Kidney (tissue), 14 donors: ENCODE data around the gene SLC22A1. TPM values are rescaled to one million over a fixed set of nuclear protein-coding genes. Genes with fewer than 3 reads are reported as not detected.
A peak's percentile ranks its signal among the peaks of the same experiment; 100 is the strongest.
"Not testable (repeated sequence)": the region's sequence is repeated elsewhere in the genome, so short reads cannot be mapped to it uniquely, and the experiment has no call there.

Source experiments
- DNase-seq, 5 donors: peaks; one replicate each; pipeline ENCODE4 v3.0.0-alpha.2; 2013 to 2020
- FAIRE-seq: peaks from 2 replicates; lab custom pipeline; 2012; peaks lifted over from hg19 to GRCh38; lab: Jason Lieb, UNC
- H3K27ac ChIP-seq, 2 donors: one replicate each; pipeline ENCODE4 v1.7.0; 2013; ENCODE audit warnings: low read depth in 2 of 2, low read length in 2 of 2, inconsistent platforms in 1 of 2
- H3K27me3 ChIP-seq: one replicate; pipeline ENCODE4 v1.7.1; 2013; ENCODE audit warnings: low read length, inconsistent platforms; ENCODE audit not compliant: control insufficient read depth, insufficient read depth
- H3K36me3 ChIP-seq, 3 donors: one replicate each; pipeline versions ENCODE4 v1.7.0 to v1.7.1; 2013; ENCODE audit warnings: low read length in 3 of 3, control low read depth in 1 of 3, inconsistent platforms in 1 of 3; ENCODE audit not compliant: insufficient read depth in 3 of 3, control insufficient read depth in 2 of 3
- H3K4me1 ChIP-seq, 3 donors: one replicate each; pipeline versions ENCODE4 v1.7.0 to v1.7.1; 2013; ENCODE audit warnings: low read length in 3 of 3, inconsistent platforms in 1 of 3, low read depth in 1 of 3; ENCODE audit not compliant: control insufficient read depth in 2 of 3, insufficient read depth in 2 of 3
- H3K4me3 ChIP-seq, 3 donors: one replicate each; pipeline versions ENCODE4 v1.7.0 to v1.8.1; 2013; ENCODE audit warnings: low read length in 3 of 3, control low read depth in 1 of 3, inconsistent platforms in 1 of 3
- H3K9ac ChIP-seq, 3 donors: one replicate each; pipeline versions ENCODE4 v1.7.0 to v1.7.1; 2013; ENCODE audit warnings: low read length in 3 of 3, control low read depth in 1 of 3, inconsistent platforms in 1 of 3
- H3K9me3 ChIP-seq, 3 donors: one replicate each; pipeline versions ENCODE4 v1.7.0 to v1.7.1; 2013; ENCODE audit warnings: low read length in 3 of 3, control low read depth in 1 of 3, inconsistent platforms in 1 of 3; ENCODE audit not compliant: control insufficient read depth in 2 of 3, insufficient read depth in 1 of 3
- intact Hi-C: fragments of 100-400 bp; cut with DNase I; formaldehyde crosslinking; loops from one replicate; pipeline ENCODE4 v1.11.1; 2022
- polyA plus RNA-seq: library from polyadenylated mRNA; stranded (reverse); fragments of 350-450 nt; fragmentation: Illumina TruSeq; extraction: RNeasy Lipid Tissue Mini Kit (QIAGEN cat#74804); gene quantifications from one replicate; pipeline ENCODE4 v1.2.3, GENCODE V29; 2014; ENCODE audit warnings: low read depth, low replicate concordance; ENCODE audit not compliant: insufficient read depth
- total RNA-seq: library from RNA; stranded (reverse); fragmentation: NEBNext Ultra II Directional; extraction: Animal tissue kit (Norgen Biotek cat#: 25700); gene quantifications from one replicate; pipeline ENCODE4 v1.2.1, GENCODE V29; 2021
- TF ChIP-seq, protein P1 (sequence below): IDR thresholded peaks from 3 replicates; pipeline ENCODE4 v1.5.1; 2012; ENCODE audit warnings: mild to moderate bottlenecking, moderate library complexity, borderline replicate concordance; ENCODE audit not compliant: insufficient read depth; ENCODE audit errors: extremely low read depth
- donor health status: control.
- donor health status: control.
- donor health status: control.
- donor health status: control.
- donor health status: control.
- donor health status: DM: yes; HTN: yes; CAD: no.
- donor health status: Normal renal cell carcinoma (clear cell type).

Gene SLC22A1
- total and polyA plus RNA-seq, 2 donors from 2014 or later: 1.4 to 2.3 TPM

- H3K9me3 ChIP-seq: no peaks in the 10 kb centered on the region
- peaks cover 0 to 10% (median 0%) of the 10 kb centered on the region in 3 donors for H3K4me1 ChIP-seq
- no peak overlapping the region for H3K9ac ChIP-seq
- H3K4me3 ChIP-seq: no peak overlapping the region
- TF ChIP-seq, protein P1, sequence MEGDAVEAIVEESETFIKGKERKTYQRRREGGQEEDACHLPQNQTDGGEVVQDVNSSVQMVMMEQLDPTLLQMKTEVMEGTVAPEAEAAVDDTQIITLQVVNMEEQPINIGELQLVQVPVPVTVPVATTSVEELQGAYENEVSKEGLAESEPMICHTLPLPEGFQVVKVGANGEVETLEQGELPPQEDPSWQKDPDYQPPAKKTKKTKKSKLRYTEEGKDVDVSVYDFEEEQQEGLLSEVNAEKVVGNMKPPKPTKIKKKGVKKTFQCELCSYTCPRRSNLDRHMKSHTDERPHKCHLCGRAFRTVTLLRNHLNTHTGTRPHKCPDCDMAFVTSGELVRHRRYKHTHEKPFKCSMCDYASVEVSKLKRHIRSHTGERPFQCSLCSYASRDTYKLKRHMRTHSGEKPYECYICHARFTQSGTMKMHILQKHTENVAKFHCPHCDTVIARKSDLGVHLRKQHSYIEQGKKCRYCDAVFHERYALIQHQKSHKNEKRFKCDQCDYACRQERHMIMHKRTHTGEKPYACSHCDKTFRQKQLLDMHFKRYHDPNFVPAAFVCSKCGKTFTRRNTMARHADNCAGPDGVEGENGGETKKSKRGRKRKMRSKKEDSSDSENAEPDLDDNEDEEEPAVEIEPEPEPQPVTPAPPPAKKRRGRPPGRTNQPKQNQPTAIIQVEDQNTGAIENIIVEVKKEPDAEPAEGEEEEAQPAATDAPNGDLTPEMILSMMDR: no peak
- no peaks in the 10 kb centered on the region for H3K36me3 ChIP-seq
- intact Hi-C loops: no loop called here
- FAIRE-seq: no peak
- DNase-seq: peak in 1 of 5 donors; percentile 10
- H3K27me3 ChIP-seq: no peaks in the 10 kb centered on the region
- H3K27ac ChIP-seq: peak overlapping the region; percentile 8 to 51
These were observed 3.0 kb downstream of the SLC22A1 start for GRCh38 chr6:160124605-160125004.

GRCh38 chr6:160125105-160125504 is 3.5 kb downstream of the SLC22A1 start:
- DNase-seq, H3K9me3 ChIP-seq, H3K27me3 ChIP-seq, FAIRE-seq, H3K36me3 ChIP-seq, H3K4me1 ChIP-seq, H3K9ac ChIP-seq, intact Hi-C loops, H3K4me3 ChIP-seq: not testable (repeated sequence)
- peak overlapping the region in 1 of 2 donors; percentile 51 for H3K27ac ChIP-seq

DNA sequence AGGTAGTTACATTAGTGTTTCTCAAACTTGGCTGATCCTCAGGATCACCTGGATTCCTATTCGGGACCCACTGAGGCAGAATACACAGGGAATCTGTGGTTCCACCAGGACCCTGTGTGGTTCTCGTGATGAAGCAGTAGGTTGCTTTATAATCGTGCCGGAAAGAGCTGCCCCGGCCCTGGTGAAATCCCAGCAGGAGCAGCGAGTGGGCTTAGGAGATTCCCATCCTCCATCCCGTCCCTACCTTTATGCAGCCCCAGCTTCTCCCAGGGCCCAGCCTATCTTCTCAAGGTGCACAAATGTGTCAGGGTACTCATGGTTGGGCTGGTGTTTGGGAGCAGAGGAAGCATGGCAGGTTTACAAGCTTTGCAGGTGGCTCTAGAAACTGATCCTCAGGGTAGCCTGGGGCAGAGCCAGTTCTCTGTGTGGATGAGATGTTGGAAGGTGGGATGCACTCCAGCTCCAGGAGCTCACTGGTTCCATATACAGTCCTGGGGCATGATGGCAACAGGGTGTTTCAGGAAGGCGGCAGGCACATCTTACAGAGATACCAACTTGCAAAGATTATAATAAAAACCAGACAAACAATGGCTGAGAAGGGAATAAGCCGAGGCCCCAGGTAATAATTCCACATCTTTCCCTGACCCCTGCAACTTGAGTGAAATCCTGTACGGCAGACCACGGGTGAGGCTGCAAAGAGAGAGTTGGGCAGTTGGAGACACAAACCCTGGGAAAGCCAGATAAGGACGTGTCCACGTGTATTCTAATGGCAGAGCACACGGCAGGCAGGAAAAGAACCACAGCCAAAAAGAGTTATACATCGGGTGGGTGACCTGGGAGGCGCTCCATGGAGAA is 5.9 kb downstream of the SLC22A1 start:
- no peaks in the 10 kb centered on the region for H3K36me3 ChIP-seq
- no peak overlapping the region for H3K27ac ChIP-seq
- no peaks in the 10 kb centered on the region for H3K4me1 ChIP-seq
- TF ChIP-seq, protein P1: no peak
- intact Hi-C loops: no loop called here
- no peaks in the 10 kb centered on the region for H3K27me3 ChIP-seq
- H3K9me3 ChIP-seq: no peaks in the 10 kb centered on the region
- no peak for DNase-seq
- no peak overlapping the region for H3K9ac ChIP-seq
- FAIRE-seq: no peak
- H3K4me3 ChIP-seq: no peak overlapping the region

GRCh38 chr6:160128125-160128683 is 6.6 kb downstream of the SLC22A1 start:
- Histone ChIP-seq H3K36me3 (no peaks in the 10 kb centered on the region), H3K9me3 (no peaks in the 10 kb centered on the region), H3K4me1 (no peaks in the 10 kb centered on the region), H3K27ac (no peak overlapping the region), H3K4me3 (no peak overlapping the region), H3K9ac (no peak overlapping the region), H3K27me3 (no peaks in the 10 kb centered on the region)
- TF ChIP-seq, protein P1: no peak
- intact Hi-C loops: no loop called here
- FAIRE-seq (no peak), DNase-seq (no peak)
